Measurements from ENCODE around the gene GXYLT1.
"Not testable (repeated sequence)": the region's sequence is repeated elsewhere in the genome, so short reads cannot be mapped to it uniquely, and the experiment has no call there.

Gene GXYLT1

GRCh38 chr12:42144158-42144407, 591 bp downstream of the GXYLT1 start:
- no peak for DNase-seq

- no peak for DNase-seq
These were observed 1.1 kb downstream of the GXYLT1 start for GRCh38 chr12:42143452-42144157.

GRCh38 chr12:42141981-42142606, 2.6 kb downstream of the GXYLT1 start:
- no peak for DNase-seq

GRCh38 chr12:42140901-42141300, 3.8 kb downstream of the GXYLT1 start:
- no peak for DNase-seq

GRCh38 chr12:42135259-42135814, 9.3 kb downstream of the GXYLT1 start:
- DNase-seq = no peak

- no peak for DNase-seq
These were observed 13.8 kb downstream of the GXYLT1 start for GRCh38 chr12:42130672-42131402.

- no peak for DNase-seq
These were observed 15.0 kb downstream of the GXYLT1 start for GRCh38 chr12:42129595-42130204.

GRCh38 chr12:42128888-42129287, 15.8 kb downstream of the GXYLT1 start:
- DNase-seq = no peak

GRCh38 chr12:42128327-42128726, 16.3 kb downstream of the GXYLT1 start:
- DNase-seq = no peak

- DNase-seq = no peak
These were observed 17.7 kb downstream of the GXYLT1 start for GRCh38 chr12:42126963-42127362.

- DNase-seq = no peak
These were observed 19.3 kb downstream of the GXYLT1 start for GRCh38 chr12:42125388-42125767.

- no peak for DNase-seq
These were observed 19.8 kb downstream of the GXYLT1 start for GRCh38 chr12:42124764-42125387.

GRCh38 chr12:42119085-42119633, 25.5 kb downstream of the GXYLT1 start:
- DNase-seq = no peak

GRCh38 chr12:42118136-42118879, 26.4 kb downstream of the GXYLT1 start:
- no peak for DNase-seq

- DNase-seq = no peak
These were observed 35.6 kb downstream of the GXYLT1 start for GRCh38 chr12:42109031-42109430.

GRCh38 chr12:42106791-42107190, 37.9 kb downstream of the GXYLT1 start:
- DNase-seq = not testable (repeated sequence)

GRCh38 chr12:42104784-42105183, 39.9 kb downstream of the GXYLT1 start:
- no peak for DNase-seq

GRCh38 chr12:42104087-42104486, 40.6 kb downstream of the GXYLT1 start:
- no peak for DNase-seq

- no peak for DNase-seq
These were observed 41.5 kb downstream of the GXYLT1 start for GRCh38 chr12:42103155-42103554.

- no peak for DNase-seq
These were observed 42.0 kb downstream of the GXYLT1 start for GRCh38 chr12:42102720-42103119.

- DNase-seq = no peak
These were observed 45.2 kb downstream of the GXYLT1 start for GRCh38 chr12:42099433-42099832.

- no peak for DNase-seq
These were observed 46.7 kb downstream of the GXYLT1 start for GRCh38 chr12:42097971-42098370.

Measured in left hindlimb (tissue), 1 donor.